HG03457 (cell line): Measurements from ENCODE around the gene MRPS18B.
A peak's percentile ranks its signal among the peaks of the same experiment; 100 is the strongest.
"Not testable (repeated sequence)": the region's sequence is repeated elsewhere in the genome, so short reads cannot be mapped to it uniquely, and the experiment has no call there.

Experiments
- ATAC-seq: cut with Tn5 transposase; IDR thresholded peaks from one replicate; pipeline ENCODE4 v1.9.1; 2021; ENCODE audit warnings: moderate number of reproducible peaks; ENCODE audit not compliant: unreplicated experiment

MRPS18B gene

GRCh38 chr6:30635834-30636233, 18.2 kb downstream of the MRPS18B start:
- ATAC-seq, result no peak

GRCh38 chr6:30640481-30640880, 22.8 kb downstream of the MRPS18B start:
- ATAC-seq, result no peak

DNA sequence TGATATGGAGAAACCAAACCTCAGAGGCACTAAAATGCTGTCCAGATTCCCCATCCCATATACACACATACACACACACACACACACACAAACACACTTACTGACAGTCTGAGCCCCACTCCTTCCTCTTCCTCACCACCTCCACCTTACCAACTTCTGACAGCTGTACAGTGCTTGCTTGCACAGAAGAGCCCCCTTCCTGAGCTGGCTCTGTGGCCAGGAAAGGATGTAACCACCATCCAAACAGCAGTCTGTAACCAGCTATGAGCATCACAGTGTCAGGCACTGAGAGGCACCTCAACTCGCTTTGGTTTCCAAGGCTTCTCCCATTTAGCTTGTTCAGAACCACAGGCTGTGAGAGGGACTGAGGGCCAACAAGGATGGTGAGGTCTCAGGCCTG, 23.4 kb downstream of the MRPS18B start:
- no peak for ATAC-seq

GRCh38 chr6:30643656-30644055, 26.0 kb downstream of the MRPS18B start:
- no peak for ATAC-seq

- ATAC-seq, result no peak
Measured at GRCh38 chr6:30644769-30645168, 27.1 kb downstream of the MRPS18B start.

GRCh38 chr6:30645989-30646388, 28.3 kb downstream of the MRPS18B start:
- no peak for ATAC-seq

DNA sequence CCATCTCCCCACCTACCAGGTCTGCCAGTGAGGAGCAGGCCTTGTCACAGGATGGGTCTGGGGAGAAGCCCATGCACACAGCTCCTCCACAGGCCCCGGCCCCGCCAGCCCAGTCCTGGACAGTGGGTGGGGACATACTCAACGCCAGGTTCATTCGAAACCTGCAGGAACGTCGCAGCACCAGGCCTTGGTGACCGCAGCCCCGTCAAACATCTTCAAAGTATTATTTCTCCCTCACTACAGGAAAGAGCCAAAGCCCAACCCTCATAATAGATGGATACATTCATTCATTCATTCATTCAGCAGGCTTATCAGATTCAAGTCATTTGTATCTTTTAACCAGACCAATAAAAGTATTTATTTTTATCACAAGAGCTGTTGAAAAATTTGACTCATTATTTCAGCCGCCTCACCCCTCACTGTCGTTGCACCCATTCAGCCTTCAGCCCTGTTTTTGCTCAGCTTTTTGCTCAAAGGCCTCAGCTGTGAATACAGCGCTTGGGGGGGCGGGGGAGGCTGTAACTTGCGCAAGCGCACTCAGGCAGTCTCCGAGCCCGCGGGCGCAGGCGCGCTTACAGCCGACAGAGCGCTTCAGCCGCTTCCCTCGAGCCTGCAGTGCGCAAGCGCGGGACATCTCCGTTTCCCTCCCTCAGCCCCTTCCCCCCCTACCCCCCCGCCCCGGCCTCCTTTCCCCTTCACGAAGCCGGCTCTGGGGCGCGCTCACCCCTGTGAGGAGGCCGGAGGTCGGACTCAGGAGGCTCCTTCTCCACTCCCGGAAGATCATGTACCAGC, 29.0 kb downstream of the MRPS18B start, which contains the start of gene C6orf136:
C6orf136 (plus strand) TSS at position 684 of the 792 bp plus-strand sequence; CDS start at position 783, 99 bp downstream.
- peak; percentile 35 for ATAC-seq

- peak; percentile 50 for ATAC-seq
Measured at GRCh38 chr6:30647242-30648116, 29.8 kb downstream of the MRPS18B start.

- no peak for ATAC-seq
Measured at GRCh38 chr6:30651143-30651542, 33.5 kb downstream of the MRPS18B start.

DNA sequence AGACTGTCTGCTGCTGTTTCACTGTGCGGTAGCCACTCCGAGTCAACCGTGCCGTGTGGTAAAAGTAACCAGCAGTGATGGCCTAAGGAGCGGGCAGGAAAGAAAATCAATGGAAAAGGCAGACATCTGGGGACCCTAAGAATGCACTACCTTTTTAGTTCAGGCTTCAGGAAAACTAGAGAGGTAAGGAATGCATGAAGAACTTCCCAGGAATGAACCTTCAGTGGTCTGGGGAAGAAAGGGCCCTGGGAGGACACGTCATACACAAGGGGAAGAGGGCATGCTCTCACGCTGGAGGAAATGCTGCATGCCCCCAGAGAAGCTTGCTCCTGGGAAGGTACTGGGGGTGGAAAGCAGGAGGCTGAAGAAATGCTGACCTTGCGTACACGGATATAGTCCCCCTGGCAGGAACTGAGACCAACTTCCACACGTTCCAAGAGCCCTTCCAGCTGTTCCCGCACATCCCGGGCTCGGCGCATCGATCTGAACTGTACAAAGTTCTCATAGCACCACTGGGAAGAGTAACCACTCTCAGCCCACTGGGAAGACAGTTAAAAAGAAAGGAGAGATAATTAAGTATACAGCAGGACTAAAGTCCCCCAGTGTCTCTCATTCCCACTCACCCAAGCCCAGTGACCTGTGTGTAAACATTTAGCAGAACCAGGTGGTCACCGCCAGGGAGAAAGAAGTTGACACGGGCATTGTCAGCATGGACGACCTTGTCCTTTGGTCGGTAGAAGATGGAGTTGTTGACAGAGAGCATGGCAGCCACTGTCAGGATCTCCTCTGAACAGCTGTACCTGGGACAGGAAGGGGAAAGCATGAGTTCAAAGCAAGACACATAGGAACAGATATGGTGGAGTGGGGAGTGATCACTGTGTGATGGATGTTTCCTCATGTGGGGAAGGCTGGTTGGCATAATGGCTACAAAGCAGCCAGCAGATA, 37.4 kb downstream of the MRPS18B start:
- no peak for ATAC-seq

DNA sequence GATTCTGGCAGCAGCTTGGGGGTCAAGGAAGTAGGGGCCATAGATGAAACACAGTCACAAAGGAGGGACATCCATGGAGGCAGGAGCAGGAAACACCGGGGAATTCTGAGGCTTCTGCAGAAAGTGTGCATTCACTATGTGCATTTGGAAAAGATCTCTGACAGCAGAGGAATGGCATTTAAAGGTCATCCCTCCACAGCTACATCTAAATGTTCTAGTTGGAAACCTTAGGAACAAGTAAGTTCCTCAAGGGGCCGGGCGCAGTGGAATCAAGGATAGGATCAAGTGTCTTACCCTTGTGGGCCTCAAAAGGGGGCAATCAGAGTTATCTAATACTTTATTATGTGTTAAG, 38.1 kb downstream of the MRPS18B start:
- no peak for ATAC-seq

GRCh38 chr6:30656513-30656912, 38.9 kb downstream of the MRPS18B start:
- ATAC-seq, result no peak

- no peak for ATAC-seq
Measured at GRCh38 chr6:30657454-30657853, 39.8 kb downstream of the MRPS18B start.

DNA sequence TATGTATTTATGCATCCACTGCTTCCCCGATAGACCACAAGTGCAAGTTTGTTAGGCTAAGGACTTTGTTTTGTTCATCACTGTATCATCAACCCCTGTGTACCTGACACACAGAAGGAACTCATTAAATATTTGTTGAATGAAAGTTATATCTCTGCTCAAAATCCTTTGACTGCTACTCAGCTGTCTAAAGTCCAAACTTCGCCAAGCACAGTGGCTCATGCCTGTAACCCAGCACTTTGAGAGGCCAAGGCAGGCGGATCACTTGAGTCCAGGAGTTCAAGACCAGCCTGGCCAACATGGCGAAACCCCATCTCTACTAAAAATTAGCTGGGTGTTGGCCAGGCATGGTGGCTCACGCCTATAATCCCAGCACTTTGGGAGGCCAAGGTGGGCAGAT, 40.3 kb downstream of the MRPS18B start:
- ATAC-seq, result not testable (repeated sequence)

DNA sequence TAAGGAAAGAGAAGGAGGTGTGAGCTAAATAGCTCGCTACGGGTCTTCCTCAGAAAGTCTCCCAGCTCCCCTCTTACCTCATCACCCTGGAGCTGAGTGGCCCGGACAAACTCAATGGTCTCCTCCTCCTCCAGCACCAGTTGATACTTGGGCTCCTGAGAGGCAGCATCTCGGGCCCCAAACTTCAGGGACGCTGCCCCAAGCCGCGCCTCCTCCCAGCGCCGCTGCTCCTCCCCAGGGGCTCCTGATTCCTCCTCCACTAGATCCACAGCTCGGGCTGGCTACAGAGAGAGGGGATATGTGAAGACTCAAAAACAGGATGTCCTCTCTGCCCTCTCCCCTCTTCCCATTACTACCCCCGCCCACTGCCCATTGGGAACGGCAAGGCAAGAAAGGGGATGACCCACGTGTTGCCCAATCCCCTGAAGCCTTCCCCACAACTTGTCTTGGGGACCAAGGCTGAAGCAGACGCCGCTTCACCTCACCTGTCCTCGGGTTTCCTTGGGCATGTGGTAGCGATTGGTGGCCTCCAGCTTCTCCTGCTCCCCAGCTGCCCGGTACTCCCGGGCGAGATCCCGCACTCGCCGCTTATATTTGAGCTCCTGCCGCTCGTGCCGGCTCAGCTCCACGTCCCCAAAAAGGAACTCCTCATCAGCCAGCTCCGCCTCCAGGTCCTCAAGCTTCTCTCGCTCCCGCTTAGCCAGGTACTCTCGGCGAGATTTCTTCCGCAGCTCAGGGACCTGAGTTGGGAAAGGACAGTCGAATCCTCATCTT, 47.5 kb downstream of the MRPS18B start:
- ATAC-seq, result no peak

- not testable (repeated sequence) for ATAC-seq
Measured at GRCh38 chr6:30666300-30666699, 48.7 kb downstream of the MRPS18B start.

- no peak for ATAC-seq
Measured at GRCh38 chr6:30670760-30671527, 53.3 kb downstream of the MRPS18B start.

GRCh38 chr6:30672445-30673253, 55.0 kb downstream of the MRPS18B start, which contains the start of gene DHX16:
DHX16 (minus strand) TSS chr6:30673006; CDS start chr6:30672841, 165 bp downstream.
- ATAC-seq, result no peak
